ENCODE measurements around the gene LYAR. TPM values are rescaled to one million over a fixed set of nuclear protein-coding genes. Genes with fewer than 3 reads are reported as not detected.

The LYAR gene
- total and polyA plus RNA-seq, 2 of the 4 experiments (the other 2 are of a cell fraction) = 5.4 to 8.2 TPM

DNA sequence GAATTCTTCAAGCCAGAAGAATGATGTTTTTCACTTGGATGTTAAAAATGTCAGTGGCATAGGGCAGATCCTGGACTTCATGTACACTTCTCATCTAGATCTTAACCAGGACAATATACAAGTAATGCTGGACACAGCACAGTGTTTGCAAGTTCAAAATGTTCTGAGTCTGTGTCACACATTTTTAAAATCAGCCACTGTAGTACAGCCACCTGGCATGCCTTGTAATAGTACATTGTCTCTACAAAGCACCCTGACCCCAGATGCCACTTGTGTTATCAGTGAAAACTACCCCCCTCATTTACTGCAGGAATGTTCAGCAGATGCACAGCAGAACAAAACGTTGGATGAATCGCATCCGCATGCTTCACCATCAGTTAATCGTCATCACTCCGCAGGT, 12.0 kb upstream of the LYAR start:
- POLR2A ChIA-PET (ENCODE audit: unreplicated experiment) = no interaction called here

More for the DNA sequence above, 12.0 kb upstream of the LYAR start:
- Histone ChIP-seq H2BK20ac (ENCODE audit: low read depth, low read length) (no peak overlapping the region), H2AK5ac (ENCODE audit: low read depth, low read length) (no peak overlapping the region), H3K79me1 (ENCODE audit: low read depth in 1 of 2, low read length in 2 of 2) (peaks cover 21 to 46% of the 10 kb centered on the region in 2 experiments), H3K27ac (ENCODE audit: insufficient read depth, low read length) (no peak overlapping the region), H3K56ac (ENCODE audit: extremely low read depth, insufficient read depth, low read length) (no peak overlapping the region), H4K91ac (ENCODE audit: insufficient read depth, low read depth, low read length) (no peak overlapping the region), H4K20me1 (ENCODE audit: insufficient read depth, low read length) (peaks cover 6% of the 10 kb centered on the region), H3K4me2 (ENCODE audit: low read depth, low read length) (no peak overlapping the region), H2AK9ac (replicated peaks; ENCODE audit: low read depth, low read length, poor library complexity) (no peak overlapping the region), H3K36me3 (ENCODE audit: control insufficient read depth, insufficient read depth, low read length) (peaks cover 21% of the 10 kb centered on the region), H2BK5ac (ENCODE audit: low read depth, low read length, poor library complexity, severe bottlenecking) (no peak overlapping the region), H3K18ac (ENCODE audit: low read depth, low read length) (no peak overlapping the region), H3K9ac (ENCODE audit: low read depth, low read length) (no peak overlapping the region), H2BK120ac (ENCODE audit: low read depth, low read length) (no peak overlapping the region), H3K4me1 (ENCODE audit: control insufficient read depth, insufficient read depth, low read length) (no peaks in the 10 kb centered on the region), H4K8ac (ENCODE audit: low read depth in 2 of 2, low read length in 2 of 2) (no peak overlapping the region), H3K4ac (ENCODE audit: low read depth, low read length) (no peak overlapping the region), H4K5ac (ENCODE audit: low read depth, low read length) (no peak overlapping the region), H3K27me3 (ENCODE audit: control insufficient read depth, insufficient read depth, low read length) (no peaks in the 10 kb centered on the region), H2BK15ac (ENCODE audit: low read depth, low read length) (no peak overlapping the region), H3K23ac (ENCODE audit: low read depth, low read length) (no peak overlapping the region), H2AFZ (replicated peaks; ENCODE audit: low read length, poor library complexity) (no peak overlapping the region), H3K4me3 (ENCODE audit: insufficient read depth, low read depth, low read length) (no peak overlapping the region), H3K9me1 (ENCODE audit: insufficient read depth, low read length) (peaks cover 14% of the 10 kb centered on the region; the same call in 1 of the 2 replicates), H3K9me3 (ENCODE audit: control insufficient read depth, insufficient read depth, low read length) (no peaks in the 10 kb centered on the region), H3K14ac (replicated peaks; ENCODE audit: low read depth, low read length) (no peak overlapping the region)
- no CpG with 5 or more reads among the region's 5 CpGs for WGBS, 2 experiments (ENCODE audit: extremely low coverage in 2 of 2, insufficient read length in 1 of 2)
- dilution Hi-C loops (cut with HindIII; ENCODE audit: low sequenced_read_pairs, unreplicated experiment) (no loop called here), in situ Hi-C loops (cut with MboI; ENCODE audit: low sequenced_read_pairs) (no loop called here), intact Hi-C loops (cut with micrococcal nuclease) (no loop called here)
- ATAC-seq (ENCODE audit: low read depth) (no peak), DNase-seq (no peak)
- CTCF ChIA-PET = no interaction called here
- no TSS peak for BruUV-seq (replicated peaks)
- TF ChIP-seq RAD21 (IDR thresholded peaks at IDR 0.05; ENCODE audit: low read length) (no peak), USF2 (IDR thresholded peaks at IDR 0.05; ENCODE audit: low read depth, low read length) (no peak), FOS (IDR thresholded peaks at IDR 0.05; ENCODE audit: low read depth, low read length) (no peak), CEBPB (IDR thresholded peaks at IDR 0.05; ENCODE audit: low read depth, low read length) (no peak), CTCF (conservative IDR thresholded peaks at IDR 0.05; ENCODE audit: low read depth, low read length) (no peak)
- TF ChIP-seq, protein P1, sequence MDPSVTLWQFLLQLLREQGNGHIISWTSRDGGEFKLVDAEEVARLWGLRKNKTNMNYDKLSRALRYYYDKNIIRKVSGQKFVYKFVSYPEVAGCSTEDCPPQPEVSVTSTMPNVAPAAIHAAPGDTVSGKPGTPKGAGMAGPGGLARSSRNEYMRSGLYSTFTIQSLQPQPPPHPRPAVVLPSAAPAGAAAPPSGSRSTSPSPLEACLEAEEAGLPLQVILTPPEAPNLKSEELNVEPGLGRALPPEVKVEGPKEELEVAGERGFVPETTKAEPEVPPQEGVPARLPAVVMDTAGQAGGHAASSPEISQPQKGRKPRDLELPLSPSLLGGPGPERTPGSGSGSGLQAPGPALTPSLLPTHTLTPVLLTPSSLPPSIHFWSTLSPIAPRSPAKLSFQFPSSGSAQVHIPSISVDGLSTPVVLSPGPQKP (IDR thresholded peaks at IDR 0.05; ENCODE audit: borderline replicate concordance, low read depth, low read length) = no peak
